Measurements from ENCODE around the gene TERT. TPM values are rescaled to one million over a fixed set of nuclear protein-coding genes. Genes with fewer than 3 reads are reported as not detected.

Gene TERT
- total and polyA plus RNA-seq, 2 of the 8 experiments (the other 6 are each of a cell fraction or from before 2014, with no cell fraction given) = 13.1 to 23.1 TPM

DNA sequence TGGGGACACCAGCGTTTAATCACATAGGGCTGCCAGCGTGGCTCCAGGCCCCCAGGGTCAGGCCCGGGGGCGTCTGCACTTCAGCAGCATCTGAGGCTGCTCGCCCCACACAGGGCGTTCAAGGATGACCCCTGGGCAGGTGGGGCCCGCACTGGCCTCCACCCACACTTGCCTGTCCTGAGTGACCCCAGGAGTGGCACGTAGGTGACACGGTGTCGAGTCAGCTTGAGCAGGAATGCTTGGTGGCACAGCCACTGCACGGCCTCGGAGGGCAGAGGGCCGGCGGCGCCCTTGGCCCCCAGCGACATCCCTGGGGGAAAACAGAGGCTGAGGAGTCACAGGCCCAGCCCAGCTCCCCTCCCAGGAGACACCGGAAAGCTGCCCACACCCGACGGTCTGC, 40.7 kb downstream of the TERT start:
- no peak overlapping the region for H2BK12ac ChIP-seq (ENCODE audit: low read depth, low read length)
- no peak overlapping the region for H2BK15ac ChIP-seq (ENCODE audit: low read length)
- no peak overlapping the region for H3K9ac ChIP-seq (replicated peaks in 1 of 4; ENCODE audit: extremely low read depth in 1 of 4, low read depth in 3 of 4, low read length in 3 of 4)
- no peak overlapping the region for H3K27ac ChIP-seq (ENCODE audit: low read depth, low read length)
- H3K79me2 ChIP-seq (ENCODE audit: control insufficient read depth in 1 of 2, insufficient read depth in 2 of 2, low read length in 2 of 2) = no peaks in the 10 kb centered on the region
- H2BK120ac ChIP-seq (replicated peaks; ENCODE audit: low read depth, low read length) = no peak overlapping the region
- H3K56ac ChIP-seq (replicated peaks; ENCODE audit: insufficient read length, low read depth, low read length) = no peak overlapping the region
- no peaks in the 10 kb centered on the region; a peak in 1 of 7 replicates for H3K4me1 ChIP-seq (replicated peaks in 1 of 4; ENCODE audit: control insufficient read depth in 3 of 4, insufficient read depth in 4 of 4, low read length in 3 of 4)
- H4K5ac ChIP-seq (ENCODE audit: insufficient read length, low read depth, low read length) = no peak overlapping the region
- H3K79me1 ChIP-seq (ENCODE audit: low read depth, low read length) = no peaks in the 10 kb centered on the region
- H3K9me3 ChIP-seq (ENCODE audit: insufficient read depth in 2 of 2, low read depth in 1 of 2, low read length in 1 of 2) = no peaks in the 10 kb centered on the region
- ChIA-PET CTCF (ENCODE audit: partially characterized antibody) (no interaction called here), POLR2A (ENCODE audit: partially characterized antibody) (interaction anchor here (0.9 to 1.1 kb wide), 3 partner anchors 16 to 91 kb away, joined by 3 to 4 read pairs (median 3); partner anchors contain the start of gene CLPTM1L)
- H3K18ac ChIP-seq (ENCODE audit: extremely low read depth, low read length) = no peak overlapping the region; the same call in 1 of the 2 replicates
- no peak overlapping the region for H3K4ac ChIP-seq (replicated peaks; ENCODE audit: insufficient read length, low read depth, low read length)
- 93% methylated on average over 19 of the region's 19 CpGs; no CpG with 5 or more reads in 1 of the 2 experiments for WGBS, 2 experiments (ENCODE audit: extremely low coverage in 1 of 2, insufficient coverage in 1 of 2, insufficient read length in 1 of 2, insufficient replicate concordance in 2 of 2, low coverage in 1 of 2, low lambda C conversion rate in 2 of 2, missing lambda C conversion rate in 1 of 2)
- FAIRE-seq (no peak), DNase-seq (ENCODE audit: low read depth in 1 of 2, low spot score in 2 of 2) (no peak)
- H2BK5ac ChIP-seq (ENCODE audit: low read depth, low read length) = no peak overlapping the region
- H3K36me3 ChIP-seq (ENCODE audit: control insufficient read depth in 2 of 4, insufficient read depth in 4 of 4, low read length in 3 of 4) = no peaks in the 10 kb centered on the region
- H2AK5ac ChIP-seq (ENCODE audit: low read depth, low read length) = no peak overlapping the region
- H2BK20ac ChIP-seq (ENCODE audit: low read length) = no peak overlapping the region
- no peak overlapping the region for H2AFZ ChIP-seq (ENCODE audit: low read length)
- TF ChIP-seq BRCA1 (IDR thresholded peaks at IDR 0.05; ENCODE audit: low read depth, low read length) = no peak
- no peak for TF ChIP-seq ASH2L (IDR thresholded peaks at IDR 0.05; ENCODE audit: low read length)
- no peak for TF ChIP-seq NRF1 (IDR thresholded peaks at IDR 0.05; ENCODE audit: low read depth, low read length)
- no peak for TF ChIP-seq GABPA (IDR thresholded peaks at IDR 0.05; ENCODE audit: borderline replicate concordance, insufficient read depth, low read length)
- TF ChIP-seq MAX (IDR thresholded peaks at IDR 0.05) = no peak
- TF ChIP-seq EZH2 (IDR thresholded peaks at IDR 0.05; ENCODE audit: low read depth, low read length, severe bottlenecking) = no peak
- no peak for TF ChIP-seq HDAC2 (IDR thresholded peaks at IDR 0.05; ENCODE audit: borderline replicate concordance in 1 of 2, low read depth in 2 of 2, low read length in 2 of 2)
- TF ChIP-seq CREB1 (IDR thresholded peaks at IDR 0.05) = no peak
- no peak for TF ChIP-seq SUZ12 (IDR thresholded peaks at IDR 0.05; ENCODE audit: low read length)
- no peak for TF ChIP-seq MAFK (IDR thresholded peaks at IDR 0.05; ENCODE audit: low read depth, low read length)
- TF ChIP-seq FOSL1 (IDR thresholded peaks at IDR 0.05; ENCODE audit: insufficient read depth, low read depth, low read length) = no peak
- no peak for TF ChIP-seq POU5F1 (IDR thresholded peaks at IDR 0.05; ENCODE audit: low read depth, low read length)
- no peak overlapping the region for H3K14ac ChIP-seq (ENCODE audit: insufficient read length)
- H3K23ac ChIP-seq (ENCODE audit: insufficient read length) = no peak overlapping the region
- H4K91ac ChIP-seq (replicated peaks; ENCODE audit: insufficient read length, low read length) = no peak overlapping the region
- no peak overlapping the region for H3K4me2 ChIP-seq (ENCODE audit: insufficient read depth in 1 of 2, low read depth in 2 of 2, low read length in 2 of 2)
- no peaks in the 10 kb centered on the region for H3K27me3 ChIP-seq (replicated peaks in 1 of 4; ENCODE audit: control insufficient read depth in 3 of 4, extremely low read depth in 1 of 4, insufficient read depth in 3 of 4, low read length in 3 of 4)
- no peak overlapping the region; the same call in 1 of the 2 replicates for H4K8ac ChIP-seq (ENCODE audit: extremely low read depth, insufficient read depth, low read length)
- H3K23me2 ChIP-seq (ENCODE audit: low read depth, low read length) = no peaks in the 10 kb centered on the region
- no peak overlapping the region for H3K4me3 ChIP-seq (ENCODE audit: extremely low read depth in 1 of 4, insufficient read depth in 2 of 4, low read depth in 3 of 4, low read length in 4 of 4)
- peaks cover 3 to 5% of the 10 kb centered on the region in 2 experiments for H4K20me1 ChIP-seq (replicated peaks in 1 of 2; ENCODE audit: control insufficient read depth in 1 of 2, insufficient read depth in 2 of 2, low read length in 2 of 2)
